CD14-positive monocyte (primary cell): ENCODE data around the gene CRCP. TPM values are rescaled to one million over a fixed set of nuclear protein-coding genes. Genes with fewer than 3 reads are reported as not detected.

Source experiments
- DNase-seq, 3 donors: peaks; one replicate each; pipeline ENCODE4 v3.0.0-alpha.2; 2011 to 2022
- H2AFZ ChIP-seq: 2 replicates; pipeline ENCODE4 v1.6.0; 2012; ENCODE audit warnings: mild to moderate bottlenecking, low read depth, low read length, inconsistent platforms; ENCODE audit not compliant: insufficient read depth, poor library complexity, severe bottlenecking
- H3K27ac ChIP-seq, 2 donors: 1 replicate in 1 of 2; 2 replicates in 1 of 2; pipeline ENCODE4 v1.5.1; 2012 to 2013; ENCODE audit warnings: low read length in 2 of 2, control low read depth in 1 of 2, inconsistent platforms in 1 of 2, low read depth in 1 of 2, mild to moderate bottlenecking in 1 of 2
- H3K27me3 ChIP-seq, 2 donors: one replicate each; pipeline versions ENCODE4 v1.6.0 to v1.6.1; 2011 to 2013; ENCODE audit warnings: low read length in 2 of 2; ENCODE audit not compliant: control insufficient read depth in 2 of 2, insufficient read depth in 2 of 2
- H3K36me3 ChIP-seq, 2 donors: replicated peaks in 1 of 2; 1 replicate in 1 of 2; 2 replicates in 1 of 2; pipeline versions ENCODE4 v1.5.1 to v1.6.1; 2012 to 2013; ENCODE audit warnings: low read length in 2 of 2, control low read depth in 1 of 2, inconsistent platforms in 1 of 2, mild to moderate bottlenecking in 1 of 2; ENCODE audit not compliant: insufficient read depth in 2 of 2, control insufficient read depth in 1 of 2
- H3K4me1 ChIP-seq, 2 donors: 1 replicate in 1 of 2; 2 replicates in 1 of 2; pipeline versions ENCODE4 v1.5.1 to v1.6.1; 2012 to 2013; ENCODE audit warnings: low read length in 2 of 2, control low read depth in 1 of 2, inconsistent platforms in 1 of 2, mild to moderate bottlenecking in 1 of 2, moderate library complexity in 1 of 2; ENCODE audit not compliant: insufficient read depth in 2 of 2, control insufficient read depth in 1 of 2
- H3K4me2 ChIP-seq: replicated peaks from 2 replicates; pipeline ENCODE3; 2012; ENCODE audit warnings: low read length, moderate library complexity, mild to moderate bottlenecking; ENCODE audit not compliant: poor library complexity, severe bottlenecking; ENCODE audit errors: extremely low read depth
- H3K4me3 ChIP-seq, 3 experiments: fragments of 200-600 bp in 1 of 3; sonication (generic) in 1 of 3; replicated peaks in 1 of 3; 1 replicate in 2 of 3; 2 replicates in 1 of 3; pipeline ENCODE4 v1.5.1; 2011 to 2013; ENCODE audit warnings: low read length in 3 of 3, mild to moderate bottlenecking in 3 of 3, control low read depth in 2 of 3, low read depth in 2 of 3, inconsistent platforms in 1 of 3, moderate library complexity in 1 of 3
- H3K79me2 ChIP-seq: 2 replicates; pipeline ENCODE4 v1.6.0; 2012; ENCODE audit warnings: mild to moderate bottlenecking, control low read depth, inconsistent platforms, low read length, moderate library complexity; ENCODE audit not compliant: insufficient read depth
- H3K9ac ChIP-seq: 2 replicates; pipeline ENCODE4 v1.6.0; 2017; ENCODE audit warnings: low read length, mild to moderate bottlenecking; ENCODE audit not compliant: insufficient read depth, poor library complexity, severe bottlenecking
- H3K9me3 ChIP-seq, 2 donors: replicated peaks in 1 of 2; 1 replicate in 1 of 2; 2 replicates in 1 of 2; pipeline versions ENCODE4 v1.5.1 to v1.6.1; 2012 to 2013; ENCODE audit warnings: low read length in 2 of 2, control low read depth in 1 of 2; ENCODE audit not compliant: control insufficient read depth in 1 of 2, insufficient read depth in 1 of 2
- H4K20me1 ChIP-seq: 2 replicates; pipeline ENCODE4 v1.6.0; 2012; ENCODE audit warnings: mild to moderate bottlenecking, low read length, control low read depth, moderate library complexity; ENCODE audit not compliant: insufficient read depth
- H3K27ac Mint-ChIP-seq, 7 donors: one replicate each; pipeline ENCODE4 v1.8.0; 2020; ENCODE audit warnings: mild to moderate bottlenecking in 7 of 7, mixed read lengths in 7 of 7, moderate library complexity in 6 of 7, inconsistent platforms in 2 of 7
- H3K27me3 Mint-ChIP-seq, 3 donors: one replicate each; pipeline ENCODE4 v1.8.0; 2021 to 2022; ENCODE audit warnings: low read depth in 3 of 3, mild to moderate bottlenecking in 3 of 3, mixed read lengths in 3 of 3, moderate library complexity in 3 of 3, inconsistent platforms in 1 of 3
- H3K36me3 Mint-ChIP-seq, 2 donors: one replicate each; pipeline ENCODE4 v1.8.0; 2020; ENCODE audit warnings: mixed read lengths in 2 of 2, inconsistent platforms in 1 of 2, mild to moderate bottlenecking in 1 of 2
- H3K4me1 Mint-ChIP-seq: one replicate; pipeline ENCODE4 v1.8.0; 2020; ENCODE audit warnings: mild to moderate bottlenecking, mixed read lengths
- H3K4me3 Mint-ChIP-seq, 2 donors: one replicate each; pipeline ENCODE4 v1.8.0; 2020; ENCODE audit warnings: mild to moderate bottlenecking in 2 of 2, mixed read lengths in 2 of 2, moderate library complexity in 1 of 2
- H3K9me3 Mint-ChIP-seq, 7 donors: one replicate each; pipeline ENCODE4 v1.8.0; 2020 to 2022; ENCODE audit warnings: mixed read lengths in 7 of 7, mild to moderate bottlenecking in 6 of 7, moderate library complexity in 6 of 7, inconsistent platforms in 2 of 7
- WGBS: methylation state at CpG from one replicate; pipeline ENCODE4 v1.1.5; 2013; ENCODE audit warnings: missing lambda C conversion rate; ENCODE audit not compliant: insufficient coverage; 5-methylcytosine and 5-hydroxymethylcytosine counted together
- intact Hi-C, 2 donors: fragments of 100-400 bp; cut with micrococcal nuclease; formaldehyde crosslinking; loops; one replicate each; pipeline versions ENCODE4 v1.15.0 to v1.15.1; 2023
- polyA plus RNA-seq, 3 donors: library from polyadenylated mRNA; depleted of rRNA in 1 of 3; unstranded in 2 of 3; stranded (reverse) in 1 of 3; fragments of 300-500 nt in 2 of 3; fragments of >200 nt in 1 of 3; fragmentation: Illumina TruSeq in 2 of 3; gene quantifications; 1 replicate in 2 of 3; 2 replicates in 1 of 3; pipeline ENCODE4 v1.2.3, GENCODE V29; 2012 to 2021
- TF ChIP-seq, protein P1 (sequence below): fragments of 200-600 bp; IDR thresholded peaks from one replicate; pipeline ENCODE4 v1.8.0; 2022; ENCODE audit warnings: antibody characterized with exemption, mild to moderate bottlenecking

The CRCP gene
- polyA plus RNA-seq, 3 donors: 14.0 to 19.9 (median 15.5) TPM

GRCh38 chr7:66076462-66077329 is 38.0 kb upstream of the CRCP start:
- H3K36me3 ChIP-seq: peaks cover 2 to 16% of the 10 kb centered on the region in 2 donors
- peak overlapping the region; percentile 83 to 95 (median 95) for H3K4me3 ChIP-seq
- DNase-seq: peak in 2 of 3 donors; percentile 30 to 44
- peak overlapping the region; percentile 98 for H3K4me2 ChIP-seq
- Mint-ChIP-seq H3K27ac (peak overlapping the region; percentile 68 to 92 (median 86)), H3K36me3 (peaks cover 5 to 9% of the 10 kb centered on the region in 2 donors), H3K27me3 (peaks cover 1 to 8% (median 4%) of the 10 kb centered on the region in 3 donors), H3K4me3 (peak overlapping the region; percentile 81 to 90), H3K4me1 (peaks cover 17% of the 10 kb centered on the region), H3K9me3 (no peaks in the 10 kb centered on the region)
- peak overlapping the region; percentile 91 for H2AFZ ChIP-seq
- intact Hi-C loops: loop anchor here in 1 of 2 donors (5.0 to 10.0 kb wide), 2 partner anchors 41 to 92 kb away; partner anchors contain the start of gene GUSB
- no peaks in the 10 kb centered on the region for H3K27me3 ChIP-seq
- TF ChIP-seq, protein P1, sequence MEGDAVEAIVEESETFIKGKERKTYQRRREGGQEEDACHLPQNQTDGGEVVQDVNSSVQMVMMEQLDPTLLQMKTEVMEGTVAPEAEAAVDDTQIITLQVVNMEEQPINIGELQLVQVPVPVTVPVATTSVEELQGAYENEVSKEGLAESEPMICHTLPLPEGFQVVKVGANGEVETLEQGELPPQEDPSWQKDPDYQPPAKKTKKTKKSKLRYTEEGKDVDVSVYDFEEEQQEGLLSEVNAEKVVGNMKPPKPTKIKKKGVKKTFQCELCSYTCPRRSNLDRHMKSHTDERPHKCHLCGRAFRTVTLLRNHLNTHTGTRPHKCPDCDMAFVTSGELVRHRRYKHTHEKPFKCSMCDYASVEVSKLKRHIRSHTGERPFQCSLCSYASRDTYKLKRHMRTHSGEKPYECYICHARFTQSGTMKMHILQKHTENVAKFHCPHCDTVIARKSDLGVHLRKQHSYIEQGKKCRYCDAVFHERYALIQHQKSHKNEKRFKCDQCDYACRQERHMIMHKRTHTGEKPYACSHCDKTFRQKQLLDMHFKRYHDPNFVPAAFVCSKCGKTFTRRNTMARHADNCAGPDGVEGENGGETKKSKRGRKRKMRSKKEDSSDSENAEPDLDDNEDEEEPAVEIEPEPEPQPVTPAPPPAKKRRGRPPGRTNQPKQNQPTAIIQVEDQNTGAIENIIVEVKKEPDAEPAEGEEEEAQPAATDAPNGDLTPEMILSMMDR: no peak
- 65% methylated on average over 8 of the region's 11 CpGs for WGBS
- H3K9ac ChIP-seq: peak overlapping the region; percentile 86
- H3K9me3 ChIP-seq: no peaks in the 10 kb centered on the region
- H3K27ac ChIP-seq: peak overlapping the region; percentile 50 to 94
- H4K20me1 ChIP-seq: peaks cover 3% of the 10 kb centered on the region
- H3K79me2 ChIP-seq: peaks cover 29% of the 10 kb centered on the region
- peaks cover 17 to 19% of the 10 kb centered on the region in 2 donors for H3K4me1 ChIP-seq

GRCh38 chr7:66078067-66078466 is 36.6 kb upstream of the CRCP start:
- peaks cover 0 to 6% (median 1%) of the 10 kb centered on the region in 3 donors for H3K27me3 Mint-ChIP-seq
- peak overlapping the region in 2 of 7 donors; percentile 25 to 36 for H3K27ac Mint-ChIP-seq
- 100% methylated on average over 4 of the region's 5 CpGs for WGBS

More at GRCh38 chr7:66078067-66078466, 36.6 kb upstream of the CRCP start:
- Histone ChIP-seq H3K79me2 (peaks cover 29% of the 10 kb centered on the region), H3K9ac (no peak overlapping the region), H3K4me1 (peaks cover 17 to 19% of the 10 kb centered on the region in 2 donors), H3K36me3 (peaks cover 9 to 29% of the 10 kb centered on the region in 2 donors), H3K4me3 (no peak overlapping the region), H3K9me3 (no peaks in the 10 kb centered on the region), H3K4me2 (no peak overlapping the region), H4K20me1 (peaks cover 3% of the 10 kb centered on the region), H3K27ac (no peak overlapping the region), H3K27me3 (no peaks in the 10 kb centered on the region), H2AFZ (no peak overlapping the region)
- no peak for DNase-seq
- Mint-ChIP-seq H3K4me3 (no peak overlapping the region), H3K4me1 (peaks cover 17% of the 10 kb centered on the region), H3K9me3 (no peaks in the 10 kb centered on the region), H3K36me3 (peaks cover 13 to 23% of the 10 kb centered on the region in 2 donors)
- TF ChIP-seq, protein P1: no peak
- intact Hi-C loops: loop anchor here in 1 of 2 donors (5.0 to 10.0 kb wide), 2 partner anchors 39 to 93 kb away; partner anchors contain the start of gene GUSB
